GM12878 (cell line): ENCODE measurements around the gene CSRP3. TPM values are rescaled to one million over a fixed set of nuclear protein-coding genes. Genes with fewer than 3 reads are reported as not detected.

Source experiments
- ATAC-seq: fragments of 200-7000 bp; cut with Tn5 transposase; 3 replicates; pipeline ENCODE4 v1.9.1; 2020; ENCODE audit warnings: mild to moderate bottlenecking, moderate library complexity
- BruUV-seq: library from RNA; stranded (reverse); fragments of 400-500 nt; replicated peaks from 2 replicates; lab custom pipeline; 2021; lab: Mats Ljungman, UMichigan
- CTCF ChIA-PET: fragments of 300-600 bp; sonication (Branson Sonifier 250); formaldehyde crosslinking; extraction: SDS; loops from one replicate; lab custom pipeline; 2021; ENCODE audit warnings: inconsistent platforms; lab: Yijun Ruan, JAX
- POLR2A ChIA-PET: fragments of 350-600 bp; formaldehyde crosslinking; extraction: SDS; loops from one replicate; lab custom pipeline; 2021; ENCODE audit warnings: inconsistent platforms; lab: Charles Lee
- RAD21 ChIA-PET: fragments of 300-600 bp; sonication (Branson Sonifier 250); formaldehyde crosslinking; loops from one replicate; lab custom pipeline; 2023; ENCODE audit warnings: antibody characterized with exemption; ENCODE audit not compliant: unreplicated experiment; lab: Charles Lee
- SMC1A ChIA-PET: fragments of 300-600 bp; sonication (Branson Sonifier 250); formaldehyde crosslinking; loops from one replicate; lab custom pipeline; 2023; ENCODE audit not compliant: unreplicated experiment, uncharacterized antibody; lab: Charles Lee
- DNase-seq: peaks from one replicate; pipeline ENCODE4 v3.0.0-alpha.2; 2011; ENCODE audit warnings: low read depth, low spot score
- FAIRE-seq: peaks from 3 replicates; lab custom pipeline; 2011; peaks lifted over from hg19 to GRCh38; lab: Jason Lieb, UNC
- H2AFZ ChIP-seq: 2 replicates; pipeline ENCODE4 v1.6.0; 2011; ENCODE audit warnings: low read depth, low read length, control low read depth; ENCODE audit not compliant: control insufficient read depth
- H3K27ac ChIP-seq: 2 replicates; pipeline ENCODE4 v1.5.1; 2011; ENCODE audit warnings: control low read depth; ENCODE audit not compliant: control insufficient read depth, insufficient read depth
- H3K27me3 ChIP-seq, 2 experiments: replicated peaks in 1 of 2; 2 replicates each; pipeline versions ENCODE4 v1.6.0 to v1.6.1; 2011; ENCODE audit warnings: low read length in 1 of 2; ENCODE audit not compliant: control insufficient read depth in 2 of 2, insufficient read depth in 2 of 2
- H3K36me3 ChIP-seq, 2 experiments: 2 replicates each; pipeline ENCODE4 v1.5.1; 2011; ENCODE audit warnings: low read length in 1 of 2; ENCODE audit not compliant: control insufficient read depth in 2 of 2, insufficient read depth in 2 of 2
- H3K4me1 ChIP-seq: 2 replicates; pipeline ENCODE4 v1.6.1; 2011; ENCODE audit warnings: mild to moderate bottlenecking, low read length, moderate library complexity, mixed read lengths; ENCODE audit not compliant: control insufficient read depth, insufficient read depth
- H3K4me2 ChIP-seq: 2 replicates; pipeline ENCODE4 v1.6.0; 2011; ENCODE audit warnings: control low read depth; ENCODE audit not compliant: control insufficient read depth, insufficient read depth
- H3K4me3 ChIP-seq: fragments of 200-600 bp; sonication (generic); 2 replicates; pipeline ENCODE4 v1.5.1; 2016
- H3K79me2 ChIP-seq: 2 replicates; pipeline ENCODE4 v1.6.0; 2011; ENCODE audit warnings: low read length; ENCODE audit not compliant: control insufficient read depth, insufficient read depth
- H3K9ac ChIP-seq: 2 replicates; pipeline ENCODE4 v1.8.0; 2011; ENCODE audit warnings: low read length, control low read depth, mixed read lengths; ENCODE audit not compliant: control insufficient read depth, insufficient read depth
- H3K9me3 ChIP-seq: replicated peaks from 3 replicates; pipeline ENCODE4 v1.5.1; 2011; ENCODE audit warnings: mild to moderate bottlenecking, low read length; ENCODE audit not compliant: control insufficient read depth, insufficient read depth
- H4K20me1 ChIP-seq: 2 replicates; pipeline ENCODE4 v1.6.0; 2011; ENCODE audit not compliant: control insufficient read depth, insufficient read depth
- CBX5 ChIP-seq: sonication (generic); IDR thresholded peaks from 2 replicates; pipeline ENCODE4 v1.6.1; 2016; ENCODE audit warnings: low read depth, moderate library complexity, mild to moderate bottlenecking, inconsistent platforms
- CEBPB ChIP-seq, 2 experiments: fragments of 150-350 bp in 1 of 2; IDR thresholded peaks; 2 replicates each; pipeline ENCODE4 v1.6.1; 2012 to 2014; ENCODE audit warnings: low read depth in 2 of 2, low read length in 2 of 2, borderline replicate concordance in 1 of 2, inconsistent platforms in 1 of 2
- CHD2 ChIP-seq: IDR thresholded peaks from 2 replicates; pipeline ENCODE4 v1.6.1; 2011; ENCODE audit warnings: low read depth, low read length, improper control_type of control experiment, borderline replicate concordance
- CHD4 ChIP-seq: fragments of 200-600 bp; sonication (generic); IDR thresholded peaks from 2 replicates; pipeline ENCODE4 v1.6.1; 2016; ENCODE audit warnings: mild to moderate bottlenecking
- CREM ChIP-seq: IDR thresholded peaks from 2 replicates; pipeline ENCODE4 v1.6.1; 2014; ENCODE audit warnings: antibody characterized with exemption, low read depth
- EZH2 ChIP-seq: IDR thresholded peaks from 2 replicates; pipeline ENCODE4 v1.6.1; 2012; ENCODE audit warnings: low read depth, mild to moderate bottlenecking, control low read depth, inconsistent platforms, low read length, borderline replicate concordance; ENCODE audit not compliant: control insufficient read depth
- HCFC1 ChIP-seq: fragments of 150-350 bp; IDR thresholded peaks from 2 replicates; pipeline ENCODE4 v1.6.1; 2014; ENCODE audit warnings: low read length
- KDM1A ChIP-seq: fragments of 200-600 bp; sonication (generic); IDR thresholded peaks from 2 replicates; pipeline ENCODE4 v1.6.1; 2016; ENCODE audit warnings: borderline replicate concordance
- RB1 ChIP-seq: fragments of 450-650 bp; formaldehyde crosslinking; IDR thresholded peaks from 2 replicates; pipeline ENCODE4 v1.6.1; 2017; ENCODE audit warnings: mild to moderate bottlenecking, borderline replicate concordance
- SMAD1 ChIP-seq: fragments of 450-650 bp; IDR thresholded peaks from 2 replicates; pipeline ENCODE4 v1.6.1; 2018; ENCODE audit warnings: mild to moderate bottlenecking, low read depth; ENCODE audit not compliant: partially characterized antibody
- SMARCA5 ChIP-seq: fragments of 450-650 bp; IDR thresholded peaks from 2 replicates; pipeline ENCODE4 v1.6.1; 2017; ENCODE audit warnings: mild to moderate bottlenecking
- TAF1 ChIP-seq: IDR thresholded peaks from 2 replicates; pipeline ENCODE4 v1.6.1; 2011; ENCODE audit warnings: mild to moderate bottlenecking, low read depth, low read length, borderline replicate concordance
- YY1 ChIP-seq: IDR thresholded peaks from 2 replicates; pipeline ENCODE4 v1.6.1; 2011; ENCODE audit warnings: low read depth, mild to moderate bottlenecking, low read length
- ZNF274 ChIP-seq: IDR thresholded peaks from one replicate; pipeline ENCODE4 v1.8.0; 2011; ENCODE audit not compliant: insufficient read length, insufficient read depth
- ZNF622 ChIP-seq: fragments of 450-650 bp; IDR thresholded peaks from 2 replicates; pipeline ENCODE4 v1.6.1; 2017; ENCODE audit warnings: mild to moderate bottlenecking, inconsistent platforms
- in situ Hi-C: fragments of 300-500 bp; cut with MboI; formaldehyde crosslinking; loops from 9 replicates; pipeline ENCODE4 v1.14.3; 2018; ENCODE audit warnings: mixed read lengths
- intact Hi-C: fragments of 100-400 bp; cut with micrococcal nuclease; formaldehyde crosslinking; loops from one replicate; pipeline ENCODE4 v1.14.2; 2022; ENCODE audit not compliant: unreplicated experiment
- polyA plus RNA-seq, 11 experiments: library from polyadenylated mRNA; depleted of rRNA in 4 of 11; unstranded in 6 of 11; stranded (reverse) in 5 of 11; fragments of >200 nt; fragmentation: Nextera tagmentation in 4 of 11; fragmentation: Illumina TruSeq in 1 of 11; extraction: Ambion mirVana in 4 of 11; extraction: Trizol in 1 of 11; gene quantifications; 1 replicate in 1 of 11; 2 replicates in 10 of 11; pipeline versions ENCODE4 v1.2.1 to v1.2.3, GENCODE V29; 2011 to 2016; ENCODE audit warnings: inconsistent platforms in 2 of 11, missing spikeins in 2 of 11, low read depth in 1 of 11
- total RNA-seq, 4 experiments: library from RNA; depleted of rRNA in 3 of 4; stranded (reverse); fragments of >200 nt in 3 of 4; fragmentation: Illumina TruSeq in 1 of 4; extraction: Trizol in 1 of 4; gene quantifications; 2 replicates each; pipeline versions ENCODE4 v1.2.1 to v1.2.3, GENCODE V29; 2013 to 2021
- TF ChIP-seq, protein P1 (sequence below): IDR thresholded peaks from 2 replicates; pipeline ENCODE4 v1.6.1; 2012; ENCODE audit warnings: low read depth, low read length, improper control_type of control experiment
- TF ChIP-seq, protein P2 (sequence below): IDR thresholded peaks from 2 replicates; pipeline ENCODE4 v1.6.1; 2012; ENCODE audit warnings: low read depth, low read length, improper control_type of control experiment
- TF ChIP-seq, protein P3 (sequence below): IDR thresholded peaks from 2 replicates; pipeline ENCODE4 v1.6.1; 2012; ENCODE audit warnings: mild to moderate bottlenecking, low read depth, low read length
- TF ChIP-seq, protein P4 (sequence below): fragments of 450-650 bp; formaldehyde crosslinking; IDR thresholded peaks from 2 replicates; pipeline ENCODE4 v1.4.0; 2022; ENCODE audit warnings: mild to moderate bottlenecking, moderate library complexity

Gene CSRP3
- total and polyA plus RNA-seq, 10 of the 15 experiments (the other 5 are each of a cell fraction or from before 2014, with no cell fraction given), result not detected

DNA sequence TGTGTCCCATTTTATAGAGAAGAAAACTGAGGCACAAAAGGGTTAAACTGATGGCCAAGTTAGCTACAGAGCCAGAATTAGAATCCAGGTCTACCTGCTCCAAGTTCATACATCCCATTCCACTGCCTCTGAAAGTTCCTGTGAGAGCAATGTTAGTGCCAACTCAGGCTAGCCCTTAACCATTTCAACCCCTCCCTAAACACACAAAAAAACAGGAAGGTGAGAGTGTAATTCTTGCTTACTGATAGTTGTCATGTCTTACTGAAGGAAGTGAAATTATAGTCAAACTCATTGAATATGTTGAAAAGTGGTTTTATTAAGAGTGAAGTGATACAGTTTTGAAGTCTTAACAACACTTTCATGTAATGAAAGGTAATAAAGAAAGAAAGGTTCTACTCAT is 41.8 kb upstream of the CSRP3 start:
- DNase-seq, result no peak
- BruUV-seq, result no TSS peak
- Histone ChIP-seq H3K27me3 (no peaks in the 10 kb centered on the region), H3K79me2 (peaks cover 20% of the 10 kb centered on the region), H3K27ac (no peak overlapping the region), H3K9me3 (no peaks in the 10 kb centered on the region), H2AFZ (no peak overlapping the region), H3K4me1 (peaks cover 19% of the 10 kb centered on the region), H4K20me1 (no peaks in the 10 kb centered on the region), H3K4me3 (no peak overlapping the region), H3K36me3 (0 out of 4 replicates have a peak, but pooled peaks cover 0 to 2% of the 10 kb centered on the region in 2 experiments), H3K4me2 (peak overlapping the region; percentile 56), H3K9ac (no peak overlapping the region)
- FAIRE-seq, result no peak
- ChIA-PET RAD21 (no interaction called here), POLR2A (no interaction called here), SMC1A (no interaction called here), CTCF (interaction anchor here (1.2 kb wide), 1 partner anchor 15 kb away, joined by 3 read pairs; no protein-coding TSS in a partner anchor)
- ATAC-seq, result no peak
- in situ Hi-C loops (no loop called here), intact Hi-C loops (loop anchor here (5.0 kb wide), 1 partner anchor 166 kb away; no protein-coding TSS in a partner anchor)
- no peak for TF ChIP-seq SMAD1
- TF ChIP-seq SMARCA5, result no peak
- TF ChIP-seq CREM, result no peak
- TF ChIP-seq, protein P1, sequence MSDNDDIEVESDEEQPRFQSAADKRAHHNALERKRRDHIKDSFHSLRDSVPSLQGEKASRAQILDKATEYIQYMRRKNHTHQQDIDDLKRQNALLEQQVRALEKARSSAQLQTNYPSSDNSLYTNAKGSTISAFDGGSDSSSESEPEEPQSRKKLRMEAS, result no peak
- no peak for TF ChIP-seq CEBPB (IDR thresholded peaks at IDR 0.05; ENCODE audit: borderline replicate concordance in 1 of 2, low read depth in 2 of 2, low read length in 2 of 2)
- TF ChIP-seq CBX5, result no peak
- TF ChIP-seq ZNF622, result no peak
- TF ChIP-seq, protein P2, sequence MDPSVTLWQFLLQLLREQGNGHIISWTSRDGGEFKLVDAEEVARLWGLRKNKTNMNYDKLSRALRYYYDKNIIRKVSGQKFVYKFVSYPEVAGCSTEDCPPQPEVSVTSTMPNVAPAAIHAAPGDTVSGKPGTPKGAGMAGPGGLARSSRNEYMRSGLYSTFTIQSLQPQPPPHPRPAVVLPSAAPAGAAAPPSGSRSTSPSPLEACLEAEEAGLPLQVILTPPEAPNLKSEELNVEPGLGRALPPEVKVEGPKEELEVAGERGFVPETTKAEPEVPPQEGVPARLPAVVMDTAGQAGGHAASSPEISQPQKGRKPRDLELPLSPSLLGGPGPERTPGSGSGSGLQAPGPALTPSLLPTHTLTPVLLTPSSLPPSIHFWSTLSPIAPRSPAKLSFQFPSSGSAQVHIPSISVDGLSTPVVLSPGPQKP, result no peak
- TF ChIP-seq KDM1A, result no peak
- no peak for TF ChIP-seq YY1
- TF ChIP-seq RB1, result no peak
- TF ChIP-seq, protein P3, sequence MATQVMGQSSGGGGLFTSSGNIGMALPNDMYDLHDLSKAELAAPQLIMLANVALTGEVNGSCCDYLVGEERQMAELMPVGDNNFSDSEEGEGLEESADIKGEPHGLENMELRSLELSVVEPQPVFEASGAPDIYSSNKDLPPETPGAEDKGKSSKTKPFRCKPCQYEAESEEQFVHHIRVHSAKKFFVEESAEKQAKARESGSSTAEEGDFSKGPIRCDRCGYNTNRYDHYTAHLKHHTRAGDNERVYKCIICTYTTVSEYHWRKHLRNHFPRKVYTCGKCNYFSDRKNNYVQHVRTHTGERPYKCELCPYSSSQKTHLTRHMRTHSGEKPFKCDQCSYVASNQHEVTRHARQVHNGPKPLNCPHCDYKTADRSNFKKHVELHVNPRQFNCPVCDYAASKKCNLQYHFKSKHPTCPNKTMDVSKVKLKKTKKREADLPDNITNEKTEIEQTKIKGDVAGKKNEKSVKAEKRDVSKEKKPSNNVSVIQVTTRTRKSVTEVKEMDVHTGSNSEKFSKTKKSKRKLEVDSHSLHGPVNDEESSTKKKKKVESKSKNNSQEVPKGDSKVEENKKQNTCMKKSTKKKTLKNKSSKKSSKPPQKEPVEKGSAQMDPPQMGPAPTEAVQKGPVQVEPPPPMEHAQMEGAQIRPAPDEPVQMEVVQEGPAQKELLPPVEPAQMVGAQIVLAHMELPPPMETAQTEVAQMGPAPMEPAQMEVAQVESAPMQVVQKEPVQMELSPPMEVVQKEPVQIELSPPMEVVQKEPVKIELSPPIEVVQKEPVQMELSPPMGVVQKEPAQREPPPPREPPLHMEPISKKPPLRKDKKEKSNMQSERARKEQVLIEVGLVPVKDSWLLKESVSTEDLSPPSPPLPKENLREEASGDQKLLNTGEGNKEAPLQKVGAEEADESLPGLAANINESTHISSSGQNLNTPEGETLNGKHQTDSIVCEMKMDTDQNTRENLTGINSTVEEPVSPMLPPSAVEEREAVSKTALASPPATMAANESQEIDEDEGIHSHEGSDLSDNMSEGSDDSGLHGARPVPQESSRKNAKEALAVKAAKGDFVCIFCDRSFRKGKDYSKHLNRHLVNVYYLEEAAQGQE, result no peak
- TF ChIP-seq HCFC1, result no peak
- TF ChIP-seq TAF1, result no peak
- TF ChIP-seq ZNF274, result no peak
- TF ChIP-seq CHD2, result no peak
- TF ChIP-seq CHD4, result no peak
- TF ChIP-seq, protein P4, sequence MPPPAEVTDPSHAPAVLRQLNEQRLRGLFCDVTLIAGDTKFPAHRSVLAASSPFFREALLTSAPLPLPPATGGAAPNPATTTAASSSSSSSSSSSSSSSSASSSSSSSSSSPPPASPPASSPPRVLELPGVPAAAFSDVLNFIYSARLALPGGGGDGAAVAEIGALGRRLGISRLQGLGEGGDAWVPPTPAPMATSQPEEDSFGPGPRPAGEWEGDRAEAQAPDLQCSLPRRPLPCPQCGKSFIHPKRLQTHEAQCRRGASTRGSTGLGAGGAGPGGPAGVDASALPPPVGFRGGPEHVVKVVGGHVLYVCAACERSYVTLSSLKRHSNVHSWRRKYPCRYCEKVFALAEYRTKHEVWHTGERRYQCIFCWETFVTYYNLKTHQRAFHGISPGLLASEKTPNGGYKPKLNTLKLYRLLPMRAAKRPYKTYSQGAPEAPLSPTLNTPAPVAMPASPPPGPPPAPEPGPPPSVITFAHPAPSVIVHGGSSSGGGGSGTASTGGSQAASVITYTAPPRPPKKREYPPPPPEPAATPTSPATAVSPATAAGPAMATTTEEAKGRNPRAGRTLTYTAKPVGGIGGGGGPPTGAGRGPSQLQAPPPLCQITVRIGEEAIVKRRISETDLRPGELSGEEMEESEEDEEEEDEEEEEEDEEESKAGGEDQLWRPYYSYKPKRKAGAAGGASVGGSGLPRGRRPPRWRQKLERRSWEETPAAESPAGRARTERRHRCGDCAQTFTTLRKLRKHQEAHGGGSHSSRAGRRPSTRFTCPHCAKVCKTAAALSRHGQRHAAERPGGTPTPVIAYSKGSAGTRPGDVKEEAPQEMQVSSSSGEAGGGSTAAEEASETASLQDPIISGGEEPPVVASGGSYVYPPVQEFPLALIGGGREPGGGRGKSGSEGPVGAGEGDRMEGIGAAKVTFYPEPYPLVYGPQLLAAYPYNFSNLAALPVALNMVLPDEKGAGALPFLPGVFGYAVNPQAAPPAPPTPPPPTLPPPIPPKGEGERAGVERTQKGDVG (CRISPR knock-in tag), result no peak
- TF ChIP-seq EZH2, result no peak
